Type B pancreatic cell (in vitro differentiated cells): Measurements from ENCODE around the gene ZNF532. TPM values are rescaled to one million over a fixed set of nuclear protein-coding genes. Genes with fewer than 3 reads are reported as not detected.

Source experiments
- DNase-seq: peaks from one replicate; pipeline ENCODE4 v3.0.0; 2021; ENCODE audit warnings: mixed read lengths; ENCODE audit not compliant: unreplicated experiment; ENCODE audit errors: extremely low spot score
- H3K27ac Mint-ChIP-seq: 2 replicates; pipeline ENCODE4 v1.8.0; 2021; ENCODE audit warnings: mild to moderate bottlenecking, mixed read lengths
- H3K27me3 Mint-ChIP-seq: 2 replicates; pipeline ENCODE4 v1.8.0; 2021; ENCODE audit warnings: mixed read lengths
- H3K36me3 Mint-ChIP-seq: 2 replicates; pipeline ENCODE4 v1.8.0; 2021; ENCODE audit warnings: mixed read lengths
- H3K4me1 Mint-ChIP-seq: one replicate; pipeline ENCODE4 v1.8.0; 2021; ENCODE audit warnings: mixed read lengths; ENCODE audit not compliant: unreplicated experiment
- H3K4me3 Mint-ChIP-seq: 2 replicates; pipeline ENCODE4 v1.8.0; 2021; ENCODE audit warnings: mild to moderate bottlenecking, mixed read lengths
- H3K9me3 Mint-ChIP-seq: 2 replicates; pipeline ENCODE4 v1.8.0; 2021; ENCODE audit warnings: mixed read lengths
- CTCF ChIP-seq: fragments of 200-600 bp; sonication (generic); conservative IDR thresholded peaks from 2 replicates; pipeline ENCODE4 v1.5.0; 2021; ENCODE audit warnings: antibody characterized with exemption, mild to moderate bottlenecking
- total RNA-seq: library from RNA; stranded (reverse); gene quantifications from 2 replicates; pipeline ENCODE4 v1.2.1, GENCODE V29; 2021; ENCODE audit warnings: low replicate concordance

Gene ZNF532
- total RNA-seq, 1 donor from 2014 or later = 137 TPM

- peaks cover 3% of the 10 kb centered on the region for H3K4me1 Mint-ChIP-seq
Measured at GRCh38 chr18:58992301-58993231, 127.9 kb downstream of the ZNF532 start.

GRCh38 chr18:58993260-58993659 is 128.6 kb downstream of the ZNF532 start:
- H3K36me3 Mint-ChIP-seq = no peaks in the 10 kb centered on the region
- H3K9me3 Mint-ChIP-seq = peaks cover 5% of the 10 kb centered on the region
- peaks cover 3% of the 10 kb centered on the region for H3K4me1 Mint-ChIP-seq
- H3K4me3 Mint-ChIP-seq = no peak overlapping the region
- DNase-seq = no peak
- no peak overlapping the region for H3K27ac Mint-ChIP-seq
- no peaks in the 10 kb centered on the region for H3K27me3 Mint-ChIP-seq
- no peak for TF ChIP-seq CTCF

More at GRCh38 chr18:58992301-58993231, 127.9 kb downstream of the ZNF532 start:
- Mint-ChIP-seq H3K27ac (no peak overlapping the region), H3K36me3 (no peaks in the 10 kb centered on the region), H3K4me3 (no peak overlapping the region), H3K27me3 (no peaks in the 10 kb centered on the region), H3K9me3 (peaks cover 5% of the 10 kb centered on the region)
- no peak for DNase-seq
- no peak for TF ChIP-seq CTCF

- H3K27me3 Mint-ChIP-seq = no peaks in the 10 kb centered on the region
- H3K36me3 Mint-ChIP-seq = no peaks in the 10 kb centered on the region
- no peak overlapping the region for H3K4me3 Mint-ChIP-seq
- peaks cover 10% of the 10 kb centered on the region for H3K4me1 Mint-ChIP-seq
- no peak overlapping the region for H3K27ac Mint-ChIP-seq
- DNase-seq = no peak
- no peak for TF ChIP-seq CTCF
- peaks cover 5% of the 10 kb centered on the region for H3K9me3 Mint-ChIP-seq
Measured at GRCh38 chr18:58995663-58996062, 131.0 kb downstream of the ZNF532 start.

- no peaks in the 10 kb centered on the region for H3K36me3 Mint-ChIP-seq
- peaks cover 14% of the 10 kb centered on the region for H3K4me1 Mint-ChIP-seq
- H3K27me3 Mint-ChIP-seq = no peaks in the 10 kb centered on the region
- DNase-seq = no peak
- no peak for TF ChIP-seq CTCF
- no peak overlapping the region for H3K27ac Mint-ChIP-seq
- H3K4me3 Mint-ChIP-seq = no peak overlapping the region
- H3K9me3 Mint-ChIP-seq = peaks cover 5% of the 10 kb centered on the region
Measured at GRCh38 chr18:58996131-58996641, 131.5 kb downstream of the ZNF532 start.

- no peak overlapping the region for H3K4me3 Mint-ChIP-seq
Measured at GRCh38 chr18:58996696-58997095, 132.0 kb downstream of the ZNF532 start.

More at GRCh38 chr18:58996696-58997095, 132.0 kb downstream of the ZNF532 start:
- H3K27me3 Mint-ChIP-seq = no peaks in the 10 kb centered on the region
- H3K9me3 Mint-ChIP-seq = peaks cover 8% of the 10 kb centered on the region
- no peak for TF ChIP-seq CTCF
- DNase-seq = no peak
- H3K4me1 Mint-ChIP-seq = peaks cover 19% of the 10 kb centered on the region
- no peaks in the 10 kb centered on the region for H3K36me3 Mint-ChIP-seq
- H3K27ac Mint-ChIP-seq = no peak overlapping the region
